ENCODE measurements around the gene PRORP.

- TF ChIP-seq EZH2 (IDR thresholded peaks at IDR 0.05; ENCODE audit: insufficient read depth, poor library complexity, severe bottlenecking) (no peak), EZH2phosphoT487 (IDR thresholded peaks at IDR 0.05; ENCODE audit: insufficient read depth, low read depth) (no peak)
These were observed 490 bp downstream of the PRORP start for GRCh38 chr14:35122696-35123387.
